BJ (cell line): Measurements from ENCODE around the gene MAML2. TPM values are rescaled to one million over a fixed set of nuclear protein-coding genes. Genes with fewer than 3 reads are reported as not detected.

Source experiments
- CTCF ChIA-PET: fragments of 350-600 bp; formaldehyde crosslinking; extraction: SDS; loops from one replicate; lab custom pipeline; 2021; ENCODE audit warnings: antibody characterized with exemption, inconsistent platforms; lab: Yijun Ruan, JAX
- POLR2A ChIA-PET: fragments of 300-600 bp; sonication (Branson Sonifier 250); formaldehyde crosslinking; extraction: SDS; loops from one replicate; lab custom pipeline; 2021; ENCODE audit warnings: antibody characterized with exemption; lab: Charles Lee
- DNase-seq: peaks from one replicate; pipeline ENCODE4 v3.0.0-alpha.2; 2011; ENCODE audit warnings: low read depth
- H3K27me3 ChIP-seq: 2 replicates; pipeline ENCODE4 v1.6.0; 2011; ENCODE audit warnings: low read length; ENCODE audit not compliant: control insufficient read depth, insufficient read depth
- H3K36me3 ChIP-seq: 2 replicates; pipeline ENCODE4 v1.5.1; 2011; ENCODE audit warnings: low read length; ENCODE audit not compliant: control insufficient read depth, insufficient read depth
- H3K4me3 ChIP-seq: 2 replicates; pipeline ENCODE4 v1.5.1; 2011; ENCODE audit warnings: low read depth, mild to moderate bottlenecking, control low read depth, low read length
- CTCF ChIP-seq: IDR thresholded peaks from 2 replicates; pipeline ENCODE4 v1.5.1; 2011; ENCODE audit warnings: low read depth, mild to moderate bottlenecking, control low read depth, inconsistent platforms, low read length, moderate library complexity; ENCODE audit not compliant: insufficient read depth
- polyA plus RNA-seq: library from polyadenylated mRNA; depleted of rRNA; stranded (reverse); fragments of >200 nt; gene quantifications from 2 replicates; pipeline ENCODE4 v1.2.3, GENCODE V29; 2011

MAML2 gene
- polyA plus RNA-seq, 1 experiment = 22.0 TPM

- H3K36me3 ChIP-seq = no peaks in the 10 kb centered on the region
- no peak for TF ChIP-seq CTCF
- no peak overlapping the region for H3K4me3 ChIP-seq
- no peaks in the 10 kb centered on the region for H3K27me3 ChIP-seq
- ChIA-PET CTCF (no interaction called here), POLR2A (interaction anchor here (0.6 kb wide), 1 partner anchor 184 kb away, joined by 3 read pairs; no protein-coding TSS in a partner anchor)
- DNase-seq = no peak
Observed at GRCh38 chr11:96004862-96005261, 338.1 kb downstream of the MAML2 start.

GRCh38 chr11:96002754-96003290 lies 340.2 kb downstream of the MAML2 start:
- ChIA-PET CTCF (no interaction called here), POLR2A (no interaction called here)
- no peaks in the 10 kb centered on the region for H3K27me3 ChIP-seq
- DNase-seq = no peak
- no peak for TF ChIP-seq CTCF
- H3K36me3 ChIP-seq = no peaks in the 10 kb centered on the region
- H3K4me3 ChIP-seq = no peak overlapping the region

GRCh38 chr11:96002339-96002738 lies 340.7 kb downstream of the MAML2 start:
- ChIA-PET CTCF (no interaction called here), POLR2A (no interaction called here)
- DNase-seq = no peak
- TF ChIP-seq CTCF = no peak
- H3K4me3 ChIP-seq = no peak overlapping the region
- H3K36me3 ChIP-seq = no peaks in the 10 kb centered on the region
- H3K27me3 ChIP-seq = no peaks in the 10 kb centered on the region

- DNase-seq = no peak
- CTCF ChIA-PET = interaction anchor here (1.2 kb wide), 1 partner anchor 41 kb away, joined by 3 read pairs; no protein-coding TSS in a partner anchor
Observed at GRCh38 chr11:96001037-96001436, 342.0 kb downstream of the MAML2 start.

More at GRCh38 chr11:96001037-96001436, 342.0 kb downstream of the MAML2 start:
- no peak for TF ChIP-seq CTCF
- Histone ChIP-seq H3K4me3 (no peak overlapping the region), H3K36me3 (no peaks in the 10 kb centered on the region), H3K27me3 (no peaks in the 10 kb centered on the region)
- POLR2A ChIA-PET = no interaction called here
